Stimulated activated CD4-positive, alpha-beta T cell treated with anti-CD3 and anti-CD28 coated beads, TNF-alpha, amount 100 ng/mL, for 48 hours (primary cell): Measurements from ENCODE around the gene FBRS.

Experiments
- DNase-seq, 3 donors: peaks; one replicate each; pipeline ENCODE4 v3.0.0-alpha.2; 2020; ENCODE audit warnings: low read depth in 3 of 3

The FBRS gene

DNA sequence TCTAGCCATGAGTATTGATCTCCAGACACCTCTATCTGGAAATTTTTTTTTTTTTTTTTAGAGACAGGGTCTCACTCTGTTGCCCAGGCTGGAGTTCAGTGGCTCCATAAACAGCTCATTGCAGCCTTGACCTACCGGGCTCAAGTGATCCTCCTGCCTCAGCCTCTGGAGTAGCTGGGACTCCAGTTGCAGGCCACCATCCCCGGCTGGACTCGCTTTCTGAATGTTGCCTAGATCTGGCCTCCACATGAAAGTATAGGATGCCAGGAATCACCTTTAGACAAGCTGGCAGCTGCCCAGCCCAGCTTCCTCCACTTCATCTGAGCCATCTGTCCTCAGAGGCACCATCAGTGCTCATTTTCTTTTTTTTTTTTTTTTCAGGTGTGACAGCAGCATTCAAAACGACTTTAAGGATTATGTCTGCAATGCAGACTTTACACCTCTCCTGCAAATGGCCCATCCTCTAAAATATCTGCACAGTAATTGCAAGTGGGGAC, 13.8 kb upstream of the FBRS start:
- no peak for DNase-seq

DNA sequence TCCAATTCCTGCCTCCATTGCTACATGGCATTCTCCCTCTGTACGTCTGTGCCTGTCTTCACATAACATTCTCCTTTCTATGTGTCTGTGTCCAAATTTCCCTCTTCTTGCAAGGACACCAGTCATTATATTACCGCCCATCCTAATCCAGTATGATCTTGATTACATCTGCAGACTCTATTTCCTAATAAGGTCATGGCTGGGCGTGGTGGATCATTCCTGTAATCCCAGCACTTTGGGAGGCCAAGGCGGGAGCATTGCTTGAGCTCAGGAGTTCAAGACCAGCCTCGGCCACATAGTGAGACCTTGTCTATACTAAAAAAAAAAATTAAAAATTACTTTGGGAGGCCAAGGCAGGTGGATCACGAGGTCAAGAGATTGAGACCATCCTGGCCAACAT, 12.5 kb upstream of the FBRS start:
- no peak for DNase-seq

- DNase-seq = no peak
Observed at GRCh38 chr16:30647274-30647571, 11.0 kb upstream of the FBRS start.

DNA sequence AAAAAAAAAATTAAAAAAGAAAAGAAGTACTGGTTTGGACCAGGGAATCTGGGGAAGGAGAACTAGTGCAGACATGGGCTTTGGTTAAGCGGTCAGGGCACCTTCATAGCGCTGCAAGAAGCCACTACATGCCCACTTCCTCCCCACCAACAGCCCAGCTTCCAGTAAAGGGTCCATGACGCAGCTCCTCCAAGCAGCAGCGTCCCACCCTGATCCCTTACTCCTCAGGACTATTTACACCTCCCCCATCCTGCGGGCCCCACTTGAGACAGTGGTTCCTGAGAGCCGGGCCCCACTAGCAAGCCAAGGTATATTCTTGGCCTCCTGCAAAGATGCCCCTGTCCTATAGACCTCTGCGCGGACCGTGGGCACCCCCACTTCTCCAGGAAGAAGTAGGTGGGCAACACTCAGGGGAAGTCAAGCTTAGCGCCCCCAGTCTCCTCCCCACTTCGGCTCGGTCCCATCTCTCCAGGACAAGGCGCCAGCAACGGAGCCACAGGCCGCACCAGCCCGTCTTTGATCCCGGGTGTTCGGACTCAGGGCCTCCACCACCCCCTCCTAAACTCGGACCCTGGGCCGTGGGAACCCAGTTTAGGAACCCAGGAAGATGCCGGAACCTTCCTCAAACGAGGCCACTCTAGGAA, 8.4 kb upstream of the FBRS start:
- DNase-seq = peak in 1 of 3 donors; percentile 19

GRCh38 chr16:30650369-30651123, 7.7 kb upstream of the FBRS start, which contains the start of gene PRR14:
Gene PRR14 (plus strand): TSS chr16:30650960. CDS start chr16:30651646, 686 bp downstream.
- DNase-seq = peak; percentile 96 to 99 (median 97)

DNA sequence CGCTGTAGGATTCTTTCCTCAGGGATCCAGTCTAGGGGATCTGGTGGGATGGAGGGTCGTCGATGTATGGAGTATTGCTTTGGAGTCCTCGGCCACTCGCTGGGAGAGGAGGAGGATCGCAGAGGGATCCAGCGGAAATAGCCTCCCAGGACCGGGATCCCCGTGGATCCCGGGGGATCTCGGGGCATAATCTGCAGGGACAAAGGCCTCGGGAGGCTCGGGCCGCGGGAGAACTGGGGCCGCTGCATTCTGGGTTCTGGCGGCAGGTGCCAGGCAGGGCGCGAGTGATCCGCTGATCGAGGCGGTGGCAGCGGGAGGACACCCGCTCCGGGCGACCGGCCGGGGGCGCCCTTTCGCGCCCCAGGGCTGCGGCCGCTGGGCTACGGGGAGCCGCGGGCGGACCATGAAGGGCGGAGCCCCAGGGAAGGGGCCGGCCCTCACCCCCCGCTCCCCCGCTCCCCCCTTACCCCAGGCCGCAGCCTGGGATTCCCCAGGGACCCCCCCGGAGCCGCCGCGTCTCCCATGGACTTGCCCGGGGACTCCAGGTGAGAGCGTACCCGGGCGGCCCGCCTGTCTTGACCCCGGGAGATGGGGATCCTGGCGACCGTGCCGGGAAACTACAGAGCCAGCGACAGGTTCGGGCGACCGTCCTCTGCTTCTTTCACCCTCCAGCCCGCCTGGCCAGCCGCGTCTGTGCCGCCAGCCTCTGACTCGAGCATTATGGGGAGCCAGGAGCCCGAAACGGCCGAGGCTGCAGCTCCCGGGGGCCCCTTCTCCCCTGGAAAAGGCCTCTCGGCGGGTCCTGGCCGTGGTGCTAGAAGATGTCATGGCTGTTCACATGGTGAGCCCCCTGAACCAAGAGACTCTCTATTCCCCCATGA, 6.9 kb upstream of the FBRS start:
- peak; percentile 58 to 76 (median 71) for DNase-seq

DNA sequence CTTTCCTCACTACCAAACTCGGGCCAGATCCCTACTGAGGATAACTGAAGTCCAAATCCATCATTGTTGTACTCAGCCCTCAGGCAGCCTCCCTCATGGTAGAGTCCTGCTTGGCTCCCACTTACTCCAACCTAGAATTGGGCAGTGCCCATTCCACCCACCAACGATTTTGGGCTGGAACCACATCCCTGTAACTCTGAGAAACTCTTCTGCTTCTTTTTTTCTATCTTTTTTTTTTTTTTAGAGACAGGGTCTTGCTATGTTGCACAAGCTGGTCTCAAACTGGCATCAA, 6.3 kb upstream of the FBRS start:
- no peak for DNase-seq

DNA sequence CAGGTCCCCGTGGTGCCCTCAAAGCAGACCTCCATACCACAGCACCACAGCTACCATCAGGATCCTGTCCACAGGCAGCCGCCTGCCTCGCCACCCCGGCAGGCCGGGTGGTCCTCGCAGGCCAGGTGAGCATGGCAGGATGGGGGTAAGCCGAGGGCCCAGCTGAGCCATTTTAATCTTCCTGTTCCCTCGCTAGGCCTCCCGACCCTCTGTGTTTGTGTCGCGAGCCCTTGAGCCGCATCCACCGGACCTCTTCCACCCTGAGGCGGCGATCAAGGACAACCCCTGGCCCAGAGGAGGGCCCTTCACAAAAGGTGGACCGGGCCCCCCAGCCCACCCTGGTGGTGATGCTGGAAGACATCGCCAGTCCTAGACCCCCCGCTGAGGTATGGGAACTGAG, 5.5 kb upstream of the FBRS start:
- no peak for DNase-seq

- DNase-seq = no peak
Observed at GRCh38 chr16:30654856-30655255, 3.4 kb upstream of the FBRS start.

- DNase-seq = no peak
Observed at GRCh38 chr16:30655815-30656347, 2.4 kb upstream of the FBRS start.

DNA sequence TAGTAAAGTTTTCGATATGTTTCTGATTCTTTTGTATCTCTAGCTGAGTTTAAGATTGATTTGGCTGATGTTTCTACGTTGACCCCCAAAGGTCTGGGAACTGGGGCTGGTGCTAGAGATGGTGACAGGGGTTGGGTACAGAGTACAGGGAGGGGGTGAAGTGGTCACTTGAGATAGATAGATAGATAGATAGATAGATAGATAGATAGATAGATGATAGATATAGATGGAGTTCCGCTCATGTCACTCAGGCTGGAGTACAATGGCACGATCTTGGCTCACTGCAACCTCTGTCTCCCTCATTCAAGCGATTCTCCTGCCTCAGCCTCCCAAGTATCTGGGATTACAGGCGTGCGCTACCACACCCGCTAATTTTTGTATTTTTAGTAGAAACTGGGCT, 1.8 kb upstream of the FBRS start:
- no peak for DNase-seq

DNA sequence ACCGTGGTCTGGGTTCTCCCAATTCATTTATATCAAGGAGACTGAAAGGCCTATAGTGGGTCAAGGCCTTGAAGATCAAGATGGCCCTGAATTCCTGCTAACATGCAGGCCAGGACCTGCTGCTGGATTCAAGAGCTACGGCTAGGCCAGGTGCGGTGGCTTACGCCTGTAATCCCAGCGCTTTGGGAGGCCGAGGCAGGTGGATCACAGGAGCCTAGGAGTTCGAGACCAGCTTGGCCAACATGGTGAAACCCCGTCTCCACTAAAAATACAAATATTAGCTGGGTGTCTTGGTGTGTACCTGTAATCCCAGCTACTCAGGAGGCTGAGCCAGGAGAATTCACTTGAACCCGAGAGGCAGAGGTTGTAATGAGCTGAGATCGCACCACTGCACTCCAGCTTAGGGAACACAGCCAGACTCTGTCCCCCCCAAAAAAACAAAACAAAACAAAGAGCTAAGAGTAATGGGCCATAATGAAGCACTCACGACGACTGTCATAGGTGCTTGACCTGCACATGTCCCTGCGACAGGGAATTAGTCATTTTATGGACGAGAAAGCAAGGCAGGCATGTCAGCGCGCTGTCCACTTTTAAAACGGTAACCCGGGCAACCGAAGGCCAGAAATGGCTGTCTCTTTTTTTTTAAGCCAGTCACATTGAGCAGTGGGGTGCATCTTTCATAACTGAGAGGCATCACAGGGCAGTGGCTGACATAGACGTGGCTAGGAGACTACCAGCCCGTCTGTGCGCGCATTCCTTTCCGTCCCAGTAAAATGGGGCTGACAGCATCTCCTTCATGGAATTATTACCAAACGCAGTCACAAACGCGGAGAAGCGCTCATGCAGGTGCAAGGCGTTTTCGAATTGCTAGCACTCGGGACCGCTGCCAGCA, 1.0 kb upstream of the FBRS start:
- DNase-seq = no peak

GRCh38 chr16:30658731-30659506, 688 bp downstream of the FBRS start:
- DNase-seq = no peak

DNA sequence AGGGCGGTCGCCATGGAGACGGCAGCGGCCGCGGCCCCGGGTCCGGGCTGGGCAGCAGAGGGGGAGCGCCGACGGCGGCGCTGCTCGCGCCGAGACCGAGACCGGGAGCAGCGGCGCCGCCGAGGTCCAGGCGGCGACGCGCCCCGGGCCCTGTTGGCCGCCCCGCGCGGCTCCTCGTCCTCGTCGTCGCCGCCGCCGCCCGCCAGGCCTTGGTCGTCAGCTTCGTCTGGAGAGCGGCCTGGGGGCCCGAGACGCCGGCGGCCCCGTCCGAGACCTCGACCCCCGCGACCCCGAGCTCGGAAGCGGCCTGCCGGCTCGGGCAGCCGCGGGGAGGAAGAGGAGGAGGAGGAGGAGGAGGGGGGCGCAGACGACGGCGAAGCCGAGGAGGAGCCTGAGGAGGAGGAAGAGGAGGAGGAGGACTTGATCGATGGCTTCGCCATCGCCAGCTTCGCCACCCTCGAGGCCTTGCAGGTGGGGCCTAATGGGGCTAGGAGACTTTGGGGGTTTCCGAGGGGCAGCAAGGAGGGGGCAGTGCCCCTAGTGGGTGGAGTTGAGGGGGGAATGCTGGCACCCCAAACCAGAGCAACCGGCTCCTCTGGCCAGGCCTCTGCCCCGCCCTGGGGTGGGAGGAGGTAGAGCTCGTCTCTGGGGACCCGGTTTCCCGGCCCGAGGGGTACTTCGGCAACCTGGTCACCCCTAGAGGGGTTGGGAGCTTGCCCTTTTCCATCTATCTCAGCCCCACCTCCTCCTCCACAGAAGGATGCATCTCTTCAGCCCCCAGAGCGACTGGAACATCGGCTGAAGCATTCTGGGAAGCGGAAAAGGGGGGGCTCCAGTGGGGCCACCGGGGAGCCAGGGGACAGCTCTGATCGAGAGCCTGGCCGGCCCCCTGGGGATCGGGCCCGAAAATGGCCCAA, 1.5 kb downstream of the FBRS start:
- DNase-seq = peak in 1 of 3 donors; percentile 27

- DNase-seq = peak; percentile 58 to 78 (median 70)
Observed at GRCh38 chr16:30660424-30661261, 2.4 kb downstream of the FBRS start.

- no peak for DNase-seq
Observed at GRCh38 chr16:30662449-30662848, 4.2 kb downstream of the FBRS start.

DNA sequence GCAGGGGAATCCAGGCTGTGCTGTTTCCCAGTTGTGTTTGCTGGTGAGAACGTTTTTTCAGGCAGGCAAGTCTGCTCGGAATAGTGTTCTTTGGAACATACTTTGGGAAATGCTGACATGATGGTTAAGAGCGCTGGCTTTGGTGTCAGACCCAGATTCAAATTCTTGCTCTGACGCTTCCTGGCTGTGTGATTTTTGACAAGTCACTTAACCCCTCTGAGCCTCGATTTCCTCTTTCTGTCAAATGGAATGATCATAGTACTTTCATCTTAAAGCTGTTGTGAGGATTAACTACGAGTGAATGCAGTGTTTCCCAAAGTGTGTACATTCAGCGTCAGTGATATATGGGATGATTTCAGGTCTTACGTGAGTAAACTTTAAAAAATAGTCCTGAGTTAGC, 4.8 kb downstream of the FBRS start:
- DNase-seq = no peak

DNA sequence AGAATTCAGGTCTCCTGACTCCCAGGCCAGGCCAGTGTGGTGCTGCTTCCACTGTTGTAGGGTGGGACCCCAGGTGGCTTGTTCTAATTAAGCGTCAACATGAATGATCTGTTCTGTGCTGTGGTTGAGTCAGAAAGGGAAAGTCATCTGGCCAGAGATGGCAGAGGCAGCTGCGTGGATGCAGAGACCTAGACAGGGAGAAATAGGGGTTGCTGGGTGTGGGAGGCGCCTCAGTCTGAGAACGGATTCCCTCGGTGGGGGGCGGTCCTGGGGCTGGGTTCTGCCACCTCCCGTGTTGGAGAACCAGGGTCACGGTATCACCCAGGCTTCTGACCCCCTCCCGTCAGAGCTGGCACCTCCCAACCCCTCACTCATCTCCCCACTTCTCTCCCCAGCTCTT, 5.6 kb downstream of the FBRS start:
- no peak for DNase-seq
